Skeletal muscle tissue (tissue), 4 donors: Measurements from ENCODE around the gene KCNIP4. TPM values are rescaled to one million over a fixed set of nuclear protein-coding genes. Genes with fewer than 3 reads are reported as not detected.

Experiments used
- H3K27ac ChIP-seq: one replicate; pipeline ENCODE4 v1.7.0; 2013; ENCODE audit warnings: mild to moderate bottlenecking, low read depth, low read length, inconsistent platforms
- H3K27me3 ChIP-seq, 3 donors: one replicate each; pipeline ENCODE4 v1.7.0; 2013; ENCODE audit warnings: low read length in 3 of 3; ENCODE audit not compliant: control insufficient read depth in 3 of 3, insufficient read depth in 3 of 3
- H3K36me3 ChIP-seq, 3 donors: one replicate each; pipeline ENCODE4 v1.7.0; 2013; ENCODE audit warnings: low read length in 3 of 3; ENCODE audit not compliant: control insufficient read depth in 3 of 3, insufficient read depth in 3 of 3
- H3K4me1 ChIP-seq, 3 donors: one replicate each; pipeline ENCODE4 v1.7.0; 2013; ENCODE audit warnings: low read length in 3 of 3, mild to moderate bottlenecking in 3 of 3; ENCODE audit not compliant: control insufficient read depth in 3 of 3, insufficient read depth in 3 of 3
- H3K4me3 ChIP-seq, 3 donors: one replicate each; pipeline ENCODE4 v1.7.0; 2013; ENCODE audit warnings: low read length in 3 of 3
- H3K9ac ChIP-seq, 3 donors: one replicate each; pipeline ENCODE4 v1.7.0; 2013; ENCODE audit warnings: low read length in 3 of 3, mild to moderate bottlenecking in 3 of 3, moderate library complexity in 2 of 3, low read depth in 1 of 3
- H3K9me3 ChIP-seq, 3 donors: one replicate each; pipeline ENCODE4 v1.7.0; 2013; ENCODE audit warnings: low read length in 3 of 3; ENCODE audit not compliant: control insufficient read depth in 3 of 3
- total RNA-seq: library from RNA; depleted of rRNA; stranded (reverse); fragments of >200 nt; gene quantifications from one replicate; pipeline ENCODE4 v1.2.3, GENCODE V29; 2014
- donor health status: Osteomylitis.

Gene KCNIP4
- total RNA-seq, 1 donor from 2014 or later = 0.52 TPM

DNA sequence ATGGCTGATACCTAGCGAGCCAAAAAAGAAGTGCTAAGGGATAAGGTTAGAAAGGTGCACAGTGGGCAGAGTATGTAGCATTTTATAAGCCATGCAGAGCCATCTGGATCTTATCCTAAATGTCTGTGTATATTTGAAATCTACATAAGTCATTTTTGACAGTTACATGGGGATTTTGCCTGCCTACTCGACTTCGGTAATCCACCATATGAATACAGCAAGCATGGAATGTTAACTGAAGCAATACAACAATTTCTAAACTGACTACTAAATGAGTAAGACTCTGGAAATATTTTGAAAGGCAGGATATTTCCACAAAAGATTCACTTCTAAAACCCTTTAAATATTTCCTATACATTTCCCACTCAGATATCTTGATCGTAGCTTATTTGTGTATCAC lies 122.5 kb downstream of the KCNIP4 start:
- no peaks in the 10 kb centered on the region for H3K4me1 ChIP-seq

DNA sequence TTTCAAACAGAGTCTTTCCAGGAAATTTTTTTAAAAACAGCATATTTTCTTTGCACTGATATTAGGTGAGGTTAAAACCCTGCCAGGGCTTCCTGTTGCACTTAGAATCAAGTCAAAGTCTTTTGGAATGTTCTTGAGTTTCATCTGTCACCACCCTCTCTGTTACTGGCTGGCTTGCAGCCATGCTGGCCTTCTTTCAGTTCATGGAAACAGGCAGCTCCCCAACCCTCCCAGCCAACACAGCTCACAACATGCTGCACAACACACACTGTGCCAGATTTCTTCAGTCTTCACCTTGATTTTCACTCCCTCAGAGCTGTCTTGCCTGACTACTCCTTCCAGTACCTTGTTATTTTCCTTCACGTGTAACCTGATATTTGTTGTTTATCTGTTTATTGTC lies 129.5 kb downstream of the KCNIP4 start:
- Histone ChIP-seq H3K27me3 (no peaks in the 10 kb centered on the region), H3K36me3 (no peaks in the 10 kb centered on the region), H3K9ac (no peak overlapping the region), H3K9me3 (no peaks in the 10 kb centered on the region), H3K27ac (no peak overlapping the region), H3K4me3 (no peak overlapping the region), H3K4me1 (peaks cover 0 to 2% (median 0%) of the 10 kb centered on the region in 3 donors)

More for the DNA sequence above, 122.5 kb downstream of the KCNIP4 start:
- Histone ChIP-seq H3K9ac (no peak overlapping the region), H3K27ac (no peak overlapping the region), H3K9me3 (no peaks in the 10 kb centered on the region), H3K27me3 (no peaks in the 10 kb centered on the region), H3K4me3 (no peak overlapping the region), H3K36me3 (no peaks in the 10 kb centered on the region)

DNA sequence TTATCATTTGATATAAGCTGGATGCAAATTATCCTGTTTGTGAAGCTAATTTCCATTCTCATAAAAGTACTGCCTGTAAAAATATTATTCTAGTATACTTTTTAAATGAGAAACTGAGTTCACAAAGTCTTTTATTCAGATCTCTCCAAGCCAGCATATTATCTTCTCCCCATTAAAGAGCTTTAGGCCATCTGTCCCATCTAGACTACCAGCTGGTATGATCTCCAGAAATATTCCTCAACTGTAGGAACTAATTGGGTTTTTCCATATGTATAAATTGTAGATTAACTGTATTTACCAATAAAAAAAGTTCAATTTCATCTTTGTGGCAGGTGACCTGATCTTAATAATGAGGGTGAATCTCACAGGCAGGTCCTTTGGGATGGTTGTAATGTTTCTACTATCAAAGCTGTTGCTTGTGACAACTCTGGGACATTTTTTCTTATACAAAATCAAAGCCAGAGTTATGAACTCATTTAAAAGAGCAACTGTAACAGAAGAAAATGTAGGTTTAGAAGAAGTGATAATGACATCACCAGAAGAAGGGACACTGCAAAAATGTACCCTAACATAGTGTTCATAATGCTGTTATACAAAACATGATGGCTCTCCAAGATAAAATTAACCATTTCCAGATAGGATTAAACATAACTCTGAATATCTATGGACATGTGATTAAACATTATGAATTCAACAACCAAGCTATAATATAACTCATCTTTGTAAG lies 132.8 kb downstream of the KCNIP4 start:
- no peaks in the 10 kb centered on the region for H3K9me3 ChIP-seq
- no peaks in the 10 kb centered on the region for H3K27me3 ChIP-seq
- H3K4me1 ChIP-seq = peaks cover 0 to 2% (median 0%) of the 10 kb centered on the region in 3 donors
- no peaks in the 10 kb centered on the region for H3K36me3 ChIP-seq
- H3K9ac ChIP-seq = no peak overlapping the region
- H3K4me3 ChIP-seq = no peak overlapping the region
- H3K27ac ChIP-seq = no peak overlapping the region

DNA sequence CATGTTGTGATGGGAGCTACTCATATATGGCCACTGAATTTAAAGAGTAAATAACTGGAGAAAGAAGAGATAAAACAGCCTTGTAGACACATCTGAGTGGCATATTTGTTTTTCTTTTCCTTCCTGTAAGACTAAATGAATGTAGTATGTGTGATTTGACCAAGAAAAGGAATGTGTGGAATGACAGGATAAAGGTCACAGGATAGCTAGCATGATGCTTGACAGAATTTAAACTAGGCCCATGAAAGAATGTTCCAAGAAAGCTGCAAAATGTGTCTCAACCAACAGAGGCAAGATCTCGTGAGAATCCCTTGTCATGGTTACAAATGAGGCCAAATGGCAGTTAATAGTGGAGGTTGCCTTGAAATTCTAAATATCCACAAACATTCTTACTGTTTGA lies 137.0 kb downstream of the KCNIP4 start:
- H3K4me3 ChIP-seq = no peak overlapping the region
- no peaks in the 10 kb centered on the region for H3K36me3 ChIP-seq
- no peaks in the 10 kb centered on the region for H3K4me1 ChIP-seq
- no peak overlapping the region for H3K27ac ChIP-seq
- no peaks in the 10 kb centered on the region for H3K27me3 ChIP-seq
- H3K9me3 ChIP-seq = no peaks in the 10 kb centered on the region
- H3K9ac ChIP-seq = no peak overlapping the region

DNA sequence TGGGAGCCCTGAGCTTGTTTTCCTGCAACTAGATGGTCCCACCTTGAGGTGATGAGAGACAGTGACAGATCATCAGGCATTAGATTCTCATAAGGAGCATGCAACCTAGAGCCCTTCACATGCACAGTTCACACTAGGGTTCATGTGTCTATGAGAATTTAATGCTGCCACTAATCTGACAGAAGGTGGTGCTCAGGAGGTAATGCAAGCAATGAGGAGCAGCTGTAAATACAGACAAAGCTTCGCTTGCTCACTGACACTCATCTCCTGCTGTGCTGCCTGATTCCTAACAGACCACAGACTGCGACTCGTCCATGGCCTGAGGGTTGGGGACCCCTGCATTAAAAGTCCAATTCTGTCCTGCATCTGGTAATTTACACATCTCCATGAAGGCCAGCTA lies 141.6 kb downstream of the KCNIP4 start:
- Histone ChIP-seq H3K27me3 (no peaks in the 10 kb centered on the region), H3K36me3 (no peaks in the 10 kb centered on the region), H3K9me3 (no peaks in the 10 kb centered on the region), H3K9ac (no peak overlapping the region), H3K4me3 (no peak overlapping the region), H3K27ac (no peak overlapping the region), H3K4me1 (no peaks in the 10 kb centered on the region)

DNA sequence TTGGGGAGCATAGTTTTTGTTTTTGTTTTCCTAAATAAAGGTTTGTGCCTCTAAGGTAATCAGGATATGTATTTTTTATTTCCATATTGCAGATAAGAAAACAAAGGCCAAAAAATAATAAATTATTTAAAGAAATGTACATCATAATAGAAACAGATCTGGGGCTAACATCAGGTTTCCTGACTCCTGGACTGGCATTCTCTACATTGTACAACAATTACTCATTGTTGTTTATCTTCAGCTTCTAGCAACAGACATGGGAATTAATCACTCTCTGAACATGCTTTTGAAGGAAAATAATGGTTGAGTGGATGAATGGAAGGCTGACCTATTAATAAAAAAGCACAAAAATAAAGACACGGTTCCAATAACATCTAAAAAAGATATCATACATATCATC lies 146.2 kb downstream of the KCNIP4 start:
- Histone ChIP-seq H3K4me3 (no peak overlapping the region), H3K9ac (no peak overlapping the region), H3K27ac (no peak overlapping the region), H3K27me3 (no peaks in the 10 kb centered on the region), H3K4me1 (no peaks in the 10 kb centered on the region), H3K9me3 (no peaks in the 10 kb centered on the region), H3K36me3 (no peaks in the 10 kb centered on the region)

DNA sequence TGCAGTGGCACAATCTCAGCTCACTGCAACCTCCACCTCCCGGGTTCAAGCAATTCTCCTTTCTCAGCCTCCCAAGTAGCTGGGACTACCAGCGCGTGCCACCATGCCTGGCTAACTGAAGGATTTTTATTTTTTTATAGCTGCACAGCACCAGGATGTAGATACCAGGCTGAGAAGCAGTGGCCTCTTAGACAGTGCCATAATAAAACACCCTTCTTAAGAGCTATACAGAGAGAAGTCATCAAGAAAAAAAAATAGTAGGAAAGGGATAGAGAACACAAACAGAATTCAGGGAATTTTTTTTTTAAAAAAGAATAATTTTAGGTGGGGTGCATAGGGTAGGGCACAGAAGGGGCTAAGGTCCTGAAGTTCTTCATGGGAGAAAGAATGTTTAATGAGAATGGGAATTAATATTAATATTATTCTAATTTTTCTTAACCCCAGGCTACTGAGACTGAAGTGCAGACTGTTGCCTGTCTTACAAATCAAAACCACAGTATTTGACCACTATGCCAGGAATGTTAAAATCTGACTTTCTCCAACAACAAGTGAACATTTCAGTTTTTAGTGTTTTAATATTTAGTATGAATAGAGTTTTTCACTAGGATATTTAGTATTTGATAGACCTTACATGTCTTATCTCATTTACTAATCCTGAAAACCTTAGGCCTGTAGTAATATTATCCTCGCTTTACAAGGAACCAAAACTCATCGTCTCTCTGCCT lies 146.7 kb downstream of the KCNIP4 start:
- no peak overlapping the region for H3K9ac ChIP-seq
- no peak overlapping the region for H3K27ac ChIP-seq
- H3K36me3 ChIP-seq = no peaks in the 10 kb centered on the region
- no peak overlapping the region for H3K4me3 ChIP-seq
- no peaks in the 10 kb centered on the region for H3K9me3 ChIP-seq
- no peaks in the 10 kb centered on the region for H3K27me3 ChIP-seq
- H3K4me1 ChIP-seq = no peaks in the 10 kb centered on the region

DNA sequence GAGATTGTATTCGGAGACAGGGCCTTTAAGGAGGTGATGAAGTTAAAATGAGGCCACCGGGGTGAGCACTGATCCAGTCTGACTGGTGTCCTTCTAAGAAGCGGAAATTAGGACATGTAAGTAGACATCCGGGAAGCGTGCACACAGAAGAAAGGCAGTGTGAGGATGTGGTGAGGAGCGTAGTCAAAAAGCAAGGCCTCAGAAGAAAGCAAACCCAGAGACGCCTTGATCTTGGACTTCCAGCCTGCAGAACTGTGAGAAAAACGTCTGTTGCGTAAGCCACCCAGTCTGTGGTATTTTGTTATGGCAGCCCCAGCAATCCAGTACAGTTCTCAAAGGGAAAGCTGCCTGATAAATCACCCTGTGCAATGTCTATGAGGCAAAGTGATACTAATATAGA lies 153.5 kb downstream of the KCNIP4 start:
- Histone ChIP-seq H3K27me3 (peaks cover 0 to 3% (median 0%) of the 10 kb centered on the region in 3 donors), H3K27ac (no peak overlapping the region), H3K4me1 (no peaks in the 10 kb centered on the region), H3K9me3 (no peaks in the 10 kb centered on the region), H3K9ac (no peak overlapping the region), H3K36me3 (no peaks in the 10 kb centered on the region), H3K4me3 (no peak overlapping the region)

DNA sequence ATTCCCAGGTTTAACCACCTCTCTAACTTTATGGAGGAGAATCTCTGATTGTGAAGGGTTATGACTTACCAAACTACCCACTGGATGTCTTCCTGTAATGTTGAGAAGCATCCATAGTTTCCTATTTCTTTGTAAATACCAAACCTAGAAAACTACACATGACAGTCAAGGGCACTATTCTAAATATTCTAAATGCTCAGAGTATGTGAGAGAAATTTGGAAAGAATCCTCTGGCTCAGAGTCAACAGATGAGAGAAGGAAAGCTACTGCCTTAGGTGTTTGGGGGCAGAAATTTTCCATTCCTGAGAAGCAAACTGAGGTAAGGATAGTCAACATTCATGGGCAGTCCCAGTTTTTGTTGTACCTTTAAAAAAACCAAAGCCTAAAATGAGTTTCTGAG lies 155.8 kb downstream of the KCNIP4 start:
- no peaks in the 10 kb centered on the region for H3K9me3 ChIP-seq
- H3K9ac ChIP-seq = no peak overlapping the region

DNA sequence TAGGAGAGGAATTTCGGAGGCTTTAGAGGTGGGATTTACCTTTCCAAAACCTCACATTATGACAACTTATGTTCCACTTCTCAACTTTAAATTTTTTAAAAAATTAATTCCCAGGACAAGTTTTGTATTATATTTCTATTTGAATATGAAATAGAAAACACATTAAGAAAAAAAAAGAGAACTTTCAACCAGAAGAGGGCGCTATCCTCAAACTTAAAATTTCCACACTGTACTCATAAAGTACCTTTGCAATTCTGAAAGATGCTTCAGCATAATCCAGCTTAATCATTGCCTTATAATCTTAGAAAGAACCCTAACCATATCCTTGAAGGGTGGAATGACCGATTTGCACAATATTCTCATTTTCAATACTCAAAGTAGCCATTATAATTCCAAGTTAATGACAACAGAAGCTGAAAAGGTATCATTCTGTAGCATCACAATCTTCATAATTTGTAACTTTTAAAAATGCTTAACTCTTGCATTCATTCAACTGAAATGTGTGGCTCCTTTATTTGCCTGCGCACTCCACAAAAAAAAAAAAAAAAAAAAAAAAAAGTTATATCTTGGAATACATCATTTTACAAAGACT lies 158.0 kb downstream of the KCNIP4 start:
- peaks cover 0 to 3% (median 0%) of the 10 kb centered on the region in 3 donors for H3K27me3 ChIP-seq
- H3K27ac ChIP-seq = no peak overlapping the region
- no peaks in the 10 kb centered on the region for H3K4me1 ChIP-seq
- no peaks in the 10 kb centered on the region for H3K9me3 ChIP-seq
- H3K9ac ChIP-seq = no peak overlapping the region
- H3K4me3 ChIP-seq = no peak overlapping the region
- no peaks in the 10 kb centered on the region for H3K36me3 ChIP-seq

More for the DNA sequence above, 155.8 kb downstream of the KCNIP4 start:
- peaks cover 0 to 3% (median 0%) of the 10 kb centered on the region in 3 donors for H3K27me3 ChIP-seq
- no peaks in the 10 kb centered on the region for H3K4me1 ChIP-seq
- no peak overlapping the region for H3K4me3 ChIP-seq
- H3K27ac ChIP-seq = no peak overlapping the region
- H3K36me3 ChIP-seq = no peaks in the 10 kb centered on the region
